ENCODE data around the gene KLRC2. TPM values are rescaled to one million over a fixed set of nuclear protein-coding genes. Genes with fewer than 3 reads are reported as not detected.

KLRC2 gene
- total and polyA plus RNA-seq, 4 donors = 0.22 to 0.71 (median 0.55) TPM; not detected in 1

DNA sequence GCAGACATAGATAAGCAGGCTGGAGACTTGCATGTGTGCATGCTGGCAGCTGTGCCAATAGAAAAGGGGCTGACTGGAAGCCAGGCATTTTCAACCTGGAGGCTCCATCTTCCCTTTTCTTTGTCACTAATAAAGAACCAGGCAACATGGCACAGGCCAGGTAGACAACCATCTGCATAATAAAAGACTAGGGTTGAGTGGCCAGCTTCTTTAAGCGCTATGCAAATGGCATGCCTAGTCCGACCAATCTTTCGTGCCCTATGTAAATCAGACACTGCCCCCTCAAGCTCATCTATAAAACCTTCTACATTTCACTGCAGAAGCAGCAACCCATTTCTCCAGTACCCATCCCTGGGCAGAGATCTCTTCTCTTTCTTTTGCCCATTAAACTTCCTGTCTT is 21.9 kb upstream of the KLRC2 start:
- no peak overlapping the region for H3K9ac ChIP-seq (ENCODE audit: insufficient read depth in 1 of 2, low read length in 2 of 2)
- H3K27me3 ChIP-seq (ENCODE audit: control insufficient read depth in 3 of 3, insufficient read depth in 3 of 3, low read length in 2 of 3) = no peaks in the 10 kb centered on the region
- no peaks in the 10 kb centered on the region for H3K4me1 ChIP-seq (ENCODE audit: control insufficient read depth in 5 of 5, insufficient read depth in 5 of 5, low read length in 5 of 5)
- WGBS, 2 donors = 92 to 95% methylated on average over 3 of the region's 3 CpGs
- no peak overlapping the region for H3K27ac ChIP-seq (ENCODE audit: low read depth in 1 of 2, low read length in 1 of 2)
- DNase-seq (no peak), ATAC-seq (ENCODE audit: insufficient read depth, low FRiP score) (no peak)
- H3K36me3 ChIP-seq (ENCODE audit: control insufficient read depth in 4 of 4, insufficient read depth in 4 of 4, low read length in 4 of 4) = no peaks in the 10 kb centered on the region
- TF ChIP-seq, protein P1, sequence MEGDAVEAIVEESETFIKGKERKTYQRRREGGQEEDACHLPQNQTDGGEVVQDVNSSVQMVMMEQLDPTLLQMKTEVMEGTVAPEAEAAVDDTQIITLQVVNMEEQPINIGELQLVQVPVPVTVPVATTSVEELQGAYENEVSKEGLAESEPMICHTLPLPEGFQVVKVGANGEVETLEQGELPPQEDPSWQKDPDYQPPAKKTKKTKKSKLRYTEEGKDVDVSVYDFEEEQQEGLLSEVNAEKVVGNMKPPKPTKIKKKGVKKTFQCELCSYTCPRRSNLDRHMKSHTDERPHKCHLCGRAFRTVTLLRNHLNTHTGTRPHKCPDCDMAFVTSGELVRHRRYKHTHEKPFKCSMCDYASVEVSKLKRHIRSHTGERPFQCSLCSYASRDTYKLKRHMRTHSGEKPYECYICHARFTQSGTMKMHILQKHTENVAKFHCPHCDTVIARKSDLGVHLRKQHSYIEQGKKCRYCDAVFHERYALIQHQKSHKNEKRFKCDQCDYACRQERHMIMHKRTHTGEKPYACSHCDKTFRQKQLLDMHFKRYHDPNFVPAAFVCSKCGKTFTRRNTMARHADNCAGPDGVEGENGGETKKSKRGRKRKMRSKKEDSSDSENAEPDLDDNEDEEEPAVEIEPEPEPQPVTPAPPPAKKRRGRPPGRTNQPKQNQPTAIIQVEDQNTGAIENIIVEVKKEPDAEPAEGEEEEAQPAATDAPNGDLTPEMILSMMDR (IDR thresholded peaks at IDR 0.05; ENCODE audit: control extremely low read depth, extremely low read depth) = no peak
- peaks cover 0 to 9% (median 5%) of the 10 kb centered on the region in 4 donors for H3K9me3 ChIP-seq (ENCODE audit: control insufficient read depth in 4 of 4, insufficient read depth in 3 of 4, low read length in 3 of 4)
- H3K4me3 ChIP-seq = no peak overlapping the region

DNA sequence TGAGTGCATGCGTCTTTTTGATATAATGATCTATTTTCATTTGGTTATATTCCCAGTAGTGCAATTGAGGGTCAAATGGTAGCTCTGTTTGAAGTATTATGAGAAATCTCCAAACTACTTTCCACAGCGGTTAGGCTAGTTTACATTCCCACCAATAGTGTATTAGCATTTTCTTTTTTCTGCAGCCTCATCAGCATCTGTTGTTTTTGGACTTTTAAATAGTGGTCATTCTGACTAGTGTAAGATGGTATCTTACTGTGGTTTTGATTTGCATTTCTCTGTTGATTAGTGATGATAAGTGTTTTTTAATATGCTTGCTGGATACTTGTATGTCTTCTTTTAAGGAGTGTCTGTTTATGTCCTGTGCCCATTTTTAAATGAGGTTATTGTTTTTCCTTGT is 21.0 kb upstream of the KLRC2 start:
- DNase-seq (no peak), ATAC-seq (ENCODE audit: insufficient read depth, low FRiP score) (no peak)
- Histone ChIP-seq H3K9ac (ENCODE audit: insufficient read depth in 1 of 2, low read length in 2 of 2) (no peak overlapping the region), H3K9me3 (ENCODE audit: control insufficient read depth in 4 of 4, insufficient read depth in 3 of 4, low read length in 3 of 4) (peaks cover 0 to 9% (median 5%) of the 10 kb centered on the region in 4 donors), H3K4me1 (ENCODE audit: control insufficient read depth in 5 of 5, insufficient read depth in 5 of 5, low read length in 5 of 5) (no peaks in the 10 kb centered on the region), H3K27ac (ENCODE audit: low read depth in 1 of 2, low read length in 1 of 2) (no peak overlapping the region), H3K27me3 (ENCODE audit: control insufficient read depth in 3 of 3, insufficient read depth in 3 of 3, low read length in 2 of 3) (no peaks in the 10 kb centered on the region), H3K36me3 (ENCODE audit: control insufficient read depth in 4 of 4, insufficient read depth in 4 of 4, low read length in 4 of 4) (no peaks in the 10 kb centered on the region), H3K4me3 (no peak overlapping the region)
- WGBS, 2 donors = 88 to 94% methylated on average over 2 of the region's 2 CpGs
- TF ChIP-seq, protein P1 (IDR thresholded peaks at IDR 0.05; ENCODE audit: control extremely low read depth, extremely low read depth) = no peak

- DNase-seq (no peak), ATAC-seq (ENCODE audit: insufficient read depth, low FRiP score) (no peak)
- Histone ChIP-seq H3K27me3 (ENCODE audit: control insufficient read depth in 3 of 3, insufficient read depth in 3 of 3, low read length in 2 of 3) (no peaks in the 10 kb centered on the region), H3K36me3 (ENCODE audit: control insufficient read depth in 4 of 4, insufficient read depth in 4 of 4, low read length in 4 of 4) (no peaks in the 10 kb centered on the region), H3K9me3 (ENCODE audit: control insufficient read depth in 4 of 4, insufficient read depth in 3 of 4, low read length in 3 of 4) (peaks cover 0 to 9% (median 5%) of the 10 kb centered on the region in 4 donors), H3K27ac (ENCODE audit: low read depth in 1 of 2, low read length in 1 of 2) (no peak overlapping the region), H3K4me3 (no peak overlapping the region), H3K4me1 (ENCODE audit: control insufficient read depth in 5 of 5, insufficient read depth in 5 of 5, low read length in 5 of 5) (no peaks in the 10 kb centered on the region), H3K9ac (ENCODE audit: insufficient read depth in 1 of 2, low read length in 2 of 2) (no peak overlapping the region)
- TF ChIP-seq, protein P1 (IDR thresholded peaks at IDR 0.05; ENCODE audit: control extremely low read depth, extremely low read depth) = no peak
- WGBS, 2 donors = 94 to 98% methylated on average over 1 of the region's 1 CpG
These were observed 20.0 kb upstream of the KLRC2 start for GRCh38 chr12:10455766-10456165.

DNA sequence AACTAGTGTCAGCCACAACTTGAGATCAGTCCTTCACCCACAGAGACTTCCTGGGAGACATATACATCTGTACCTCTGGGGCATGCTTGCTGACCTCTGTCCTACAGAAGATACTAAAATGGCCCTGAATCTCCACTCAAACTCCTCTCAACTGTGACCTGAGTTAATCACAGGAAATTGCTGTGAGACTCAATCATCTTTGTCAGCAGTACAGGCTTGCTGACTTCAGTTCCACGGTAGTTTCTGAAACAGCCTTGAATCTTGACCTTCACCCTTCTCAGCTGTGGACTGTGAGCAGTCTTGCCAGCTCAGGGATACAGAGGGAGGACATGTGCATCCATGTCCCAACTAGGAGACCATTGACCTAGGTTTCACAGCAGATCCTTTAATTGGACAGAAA is 18.7 kb upstream of the KLRC2 start:
- no peaks in the 10 kb centered on the region for H3K4me1 ChIP-seq (ENCODE audit: control insufficient read depth in 5 of 5, insufficient read depth in 5 of 5, low read length in 5 of 5)
- 65 to 74% methylated on average over 1 of the region's 1 CpG for WGBS, 2 donors

More for the DNA sequence above, 18.7 kb upstream of the KLRC2 start:
- Histone ChIP-seq H3K27me3 (ENCODE audit: control insufficient read depth in 3 of 3, insufficient read depth in 3 of 3, low read length in 2 of 3) (no peaks in the 10 kb centered on the region), H3K27ac (ENCODE audit: low read depth in 1 of 2, low read length in 1 of 2) (no peak overlapping the region), H3K9me3 (ENCODE audit: control insufficient read depth in 4 of 4, insufficient read depth in 3 of 4, low read length in 3 of 4) (peaks cover 0 to 9% (median 5%) of the 10 kb centered on the region in 4 donors), H3K36me3 (ENCODE audit: control insufficient read depth in 4 of 4, insufficient read depth in 4 of 4, low read length in 4 of 4) (no peaks in the 10 kb centered on the region), H3K4me3 (no peak overlapping the region), H3K9ac (ENCODE audit: insufficient read depth in 1 of 2, low read length in 2 of 2) (no peak overlapping the region)
- TF ChIP-seq, protein P1 (IDR thresholded peaks at IDR 0.05; ENCODE audit: control extremely low read depth, extremely low read depth) = no peak
- ATAC-seq (ENCODE audit: insufficient read depth, low FRiP score) (no peak), DNase-seq (no peak)
